Left lung (tissue), 10 donors: ENCODE measurements around the gene TRPM3. TPM values are rescaled to one million over a fixed set of nuclear protein-coding genes. Genes with fewer than 3 reads are reported as not detected.

Source experiments
- ATAC-seq: fragments of 200-7000 bp; cut with Tn5 transposase; one replicate; pipeline ENCODE4 v1.9.1; 2020; ENCODE audit warnings: moderate library complexity
- DNase-seq, 4 donors: peaks; one replicate each; pipeline ENCODE4 v3.0.0-alpha.2; 2013 to 2020
- H3K27ac ChIP-seq, 2 donors: fragments of 200-600 bp; sonication (generic) in 1 of 2; one replicate each; pipeline versions ENCODE4 v1.5.0 to v1.8.0; 2020 to 2021
- H3K27me3 ChIP-seq, 2 donors: fragments of 200-600 bp; sonication (generic) in 1 of 2; one replicate each; pipeline versions ENCODE4 v1.5.0 to v1.8.0; 2020 to 2021
- H3K36me3 ChIP-seq, 2 donors: fragments of 200-600 bp; sonication (generic) in 1 of 2; one replicate each; pipeline versions ENCODE4 v1.5.0 to v1.8.0; 2020 to 2021
- H3K4me1 ChIP-seq, 2 donors: fragments of 200-600 bp; one replicate each; pipeline ENCODE4 v1.8.0; 2021
- H3K4me3 ChIP-seq, 2 donors: fragments of 200-600 bp; sonication (generic) in 1 of 2; one replicate each; pipeline versions ENCODE4 v1.5.0 to v1.8.0; 2020 to 2021; ENCODE audit warnings: mild to moderate bottlenecking in 1 of 2
- H3K9me3 ChIP-seq, 2 donors: fragments of 200-600 bp; sonication (generic) in 1 of 2; one replicate each; pipeline versions ENCODE4 v1.5.0 to v1.8.0; 2020 to 2021
- intact Hi-C, 2 donors: fragments of 100-400 bp; cut with DNase I; formaldehyde crosslinking; loops; one replicate each; pipeline versions ENCODE4 v1.11.2 to v1.14.2; 2022
- polyA plus RNA-seq, 6 donors: library from polyadenylated mRNA; unstranded; fragments of 120-200 nt; gene quantifications; one replicate each; pipeline ENCODE4 v1.2.1, GENCODE V29; 2013; ENCODE audit not compliant: insufficient read length in 6 of 6
- total RNA-seq, 2 donors: library from RNA; stranded (reverse); fragmentation: NEBNext Ultra II Directional; extraction: Animal tissue kit (Norgen Biotek cat#: 25700); gene quantifications; one replicate each; pipeline ENCODE4 v1.2.1, GENCODE V29; 2021
- TF ChIP-seq, protein P1 (sequence below), 2 donors: fragments of 200-600 bp; sonication (generic) in 1 of 2; IDR thresholded peaks; one replicate each; pipeline versions ENCODE4 v1.5.0 to v1.8.0; 2021; ENCODE audit warnings: antibody characterized with exemption in 2 of 2
- donor health status: DM: no; HTN: yes; CAD: no.
- donor health status: DM: no; HTN: no; CAD: no.

Gene TRPM3
- total and polyA plus RNA-seq, 8 donors: 0.17 to 2.1 (median 1.2) TPM

DNA sequence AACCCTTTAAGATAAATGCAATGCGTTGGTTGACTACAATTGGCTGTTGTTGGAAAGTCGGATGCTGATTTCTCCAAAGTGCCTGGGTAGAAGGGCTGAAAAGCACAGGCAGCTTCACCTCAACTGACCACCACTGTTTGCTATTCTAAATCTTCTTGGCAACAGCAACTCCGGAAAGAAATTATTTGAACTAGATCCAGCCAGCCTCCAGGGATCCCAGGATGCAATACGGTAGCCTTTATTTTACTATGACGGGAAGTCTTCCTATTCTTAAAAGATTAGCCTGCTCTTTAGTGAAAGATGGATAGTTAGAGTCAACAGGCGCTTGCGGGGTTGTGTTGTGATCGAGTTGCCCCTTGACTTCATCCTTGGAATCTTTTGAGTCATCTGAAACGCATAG is 628.4 kb downstream of the TRPM3 start:
- Histone ChIP-seq H3K36me3 (no peaks in the 10 kb centered on the region), H3K27ac (no peak overlapping the region), H3K9me3 (no peaks in the 10 kb centered on the region), H3K4me3 (no peak overlapping the region), H3K4me1 (peaks cover 16 to 29% of the 10 kb centered on the region in 2 donors), H3K27me3 (no peaks in the 10 kb centered on the region)
- intact Hi-C loops: no loop called here
- TF ChIP-seq, protein P1, sequence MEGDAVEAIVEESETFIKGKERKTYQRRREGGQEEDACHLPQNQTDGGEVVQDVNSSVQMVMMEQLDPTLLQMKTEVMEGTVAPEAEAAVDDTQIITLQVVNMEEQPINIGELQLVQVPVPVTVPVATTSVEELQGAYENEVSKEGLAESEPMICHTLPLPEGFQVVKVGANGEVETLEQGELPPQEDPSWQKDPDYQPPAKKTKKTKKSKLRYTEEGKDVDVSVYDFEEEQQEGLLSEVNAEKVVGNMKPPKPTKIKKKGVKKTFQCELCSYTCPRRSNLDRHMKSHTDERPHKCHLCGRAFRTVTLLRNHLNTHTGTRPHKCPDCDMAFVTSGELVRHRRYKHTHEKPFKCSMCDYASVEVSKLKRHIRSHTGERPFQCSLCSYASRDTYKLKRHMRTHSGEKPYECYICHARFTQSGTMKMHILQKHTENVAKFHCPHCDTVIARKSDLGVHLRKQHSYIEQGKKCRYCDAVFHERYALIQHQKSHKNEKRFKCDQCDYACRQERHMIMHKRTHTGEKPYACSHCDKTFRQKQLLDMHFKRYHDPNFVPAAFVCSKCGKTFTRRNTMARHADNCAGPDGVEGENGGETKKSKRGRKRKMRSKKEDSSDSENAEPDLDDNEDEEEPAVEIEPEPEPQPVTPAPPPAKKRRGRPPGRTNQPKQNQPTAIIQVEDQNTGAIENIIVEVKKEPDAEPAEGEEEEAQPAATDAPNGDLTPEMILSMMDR (IDR thresholded peaks at IDR 0.05): no peak
- ATAC-seq (no peak), DNase-seq (peak in 1 of 4 donors; percentile 34)

DNA sequence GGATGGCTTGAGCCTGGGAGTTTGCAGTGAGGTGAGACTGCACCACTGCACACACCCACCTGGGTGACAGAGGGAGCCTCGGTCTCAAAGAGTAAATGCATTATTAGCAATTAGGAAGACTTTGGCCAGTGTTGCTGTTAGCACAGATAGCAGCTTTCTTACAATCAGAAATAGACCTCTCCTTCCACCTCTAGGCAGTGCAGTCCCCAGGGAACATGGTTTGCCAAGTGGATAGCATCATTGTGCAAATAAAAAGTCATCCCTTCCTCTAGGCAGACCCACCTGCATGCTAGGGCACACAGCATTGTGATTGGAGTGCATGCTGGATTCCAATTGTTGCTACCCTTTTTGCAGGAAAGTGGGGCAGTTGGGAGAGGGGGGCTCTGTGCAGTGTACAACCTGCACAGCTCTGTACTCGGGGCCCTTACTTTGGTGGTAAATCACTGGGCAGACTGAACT is 629.1 kb downstream of the TRPM3 start:
- ATAC-seq: no peak
- no peaks in the 10 kb centered on the region for H3K27me3 ChIP-seq
- H3K4me1 ChIP-seq: peaks cover 16 to 33% of the 10 kb centered on the region in 2 donors
- no peaks in the 10 kb centered on the region for H3K36me3 ChIP-seq
- intact Hi-C loops: no loop called here
- TF ChIP-seq, protein P1 (IDR thresholded peaks at IDR 0.05): no peak
- no peak overlapping the region for H3K27ac ChIP-seq
- no peak overlapping the region for H3K4me3 ChIP-seq
- no peak for DNase-seq
- H3K9me3 ChIP-seq: no peaks in the 10 kb centered on the region

DNA sequence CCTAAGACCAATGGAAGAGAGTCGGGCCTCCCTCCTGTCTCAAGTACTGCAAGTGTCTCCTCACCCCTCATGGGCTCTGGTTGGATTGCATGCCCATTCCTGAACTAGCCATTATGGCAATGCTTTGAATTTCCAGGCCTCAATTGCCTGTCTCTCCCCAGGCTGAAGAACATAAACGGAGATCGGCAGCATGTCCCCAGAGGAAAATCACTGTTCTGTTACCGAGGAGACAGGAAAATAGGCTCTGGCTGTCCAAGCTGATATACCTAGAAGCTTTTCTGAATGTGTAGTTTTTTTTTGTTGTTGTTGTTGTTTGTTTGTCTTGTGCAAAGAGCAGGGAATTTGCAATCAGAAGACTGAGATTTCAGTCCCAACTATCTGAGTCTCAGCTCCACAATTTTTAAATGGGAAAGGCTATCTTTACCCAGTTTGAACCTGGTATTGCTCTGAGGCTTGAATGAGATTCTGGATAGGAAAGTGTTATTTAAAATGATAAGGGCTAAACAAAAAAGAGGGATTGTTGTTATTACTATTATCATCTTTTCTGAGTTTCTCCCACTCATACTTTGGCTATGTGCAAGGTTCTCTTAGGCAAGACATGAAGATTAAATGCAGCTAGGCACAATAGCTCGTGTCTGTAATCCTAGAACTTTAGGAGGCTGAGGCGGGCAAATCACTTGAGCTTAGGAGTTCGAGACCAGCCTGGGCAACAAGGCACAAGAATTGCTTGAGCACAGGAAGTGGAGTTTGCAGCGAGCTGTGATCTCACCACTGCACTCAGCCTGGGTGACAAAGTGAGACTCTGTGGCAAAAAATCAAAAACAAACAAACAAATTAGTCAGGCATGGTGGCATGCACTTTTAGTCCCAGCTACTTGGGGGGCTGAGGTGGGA is 629.7 kb downstream of the TRPM3 start:
- H3K27me3 ChIP-seq: no peaks in the 10 kb centered on the region
- H3K4me1 ChIP-seq: peaks cover 16 to 33% of the 10 kb centered on the region in 2 donors
- ATAC-seq (no peak), DNase-seq (no peak)
- H3K27ac ChIP-seq: no peak overlapping the region
- H3K36me3 ChIP-seq: no peaks in the 10 kb centered on the region
- no peaks in the 10 kb centered on the region for H3K9me3 ChIP-seq
- no peak overlapping the region for H3K4me3 ChIP-seq
- intact Hi-C loops: no loop called here
- TF ChIP-seq, protein P1 (IDR thresholded peaks at IDR 0.05): no peak

DNA sequence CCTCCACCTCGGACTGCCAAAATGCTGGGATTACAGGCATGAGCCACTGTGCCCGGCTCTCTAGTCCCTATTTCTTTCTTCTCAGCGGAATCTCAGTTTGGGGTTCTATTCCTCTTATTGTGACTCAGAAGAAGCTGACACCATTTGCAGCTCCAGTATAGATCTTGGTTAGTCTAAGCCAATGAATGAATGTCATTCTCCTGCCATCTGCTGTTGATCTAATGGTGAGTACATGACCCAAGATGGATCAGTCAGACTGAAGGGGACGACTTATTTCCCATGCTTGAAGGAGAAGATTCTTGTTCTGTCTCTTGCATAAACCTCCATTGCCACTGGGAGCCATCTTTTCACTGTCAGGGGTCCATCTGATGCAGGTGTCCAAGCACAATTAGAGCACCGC is 630.9 kb downstream of the TRPM3 start:
- Histone ChIP-seq H3K4me1 (peaks cover 19 to 35% of the 10 kb centered on the region in 2 donors), H3K9me3 (no peaks in the 10 kb centered on the region), H3K27ac (no peak overlapping the region), H3K4me3 (no peak overlapping the region), H3K27me3 (no peaks in the 10 kb centered on the region), H3K36me3 (no peaks in the 10 kb centered on the region)
- DNase-seq: no peak
- TF ChIP-seq, protein P1 (IDR thresholded peaks at IDR 0.05): no peak
- intact Hi-C loops: no loop called here
- no peak for ATAC-seq

DNA sequence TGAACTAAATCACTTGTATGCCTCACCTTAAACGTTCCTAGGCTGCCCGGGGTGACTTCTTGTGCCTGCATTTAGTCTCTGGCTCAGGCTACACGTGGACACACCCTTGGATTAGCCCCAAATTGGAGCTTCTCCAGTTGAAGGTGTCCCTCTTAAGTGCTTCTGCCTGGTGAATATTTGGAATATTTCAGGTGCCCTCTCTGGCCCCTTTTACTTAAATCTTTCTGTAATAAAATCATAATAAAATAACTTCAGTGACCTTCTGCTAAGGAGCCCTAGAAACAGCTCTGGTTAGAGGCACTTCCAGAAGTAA is 632.7 kb downstream of the TRPM3 start:
- Histone ChIP-seq H3K27me3 (no peaks in the 10 kb centered on the region), H3K4me1 (peaks cover 29 to 37% of the 10 kb centered on the region in 2 donors), H3K4me3 (no peak overlapping the region), H3K36me3 (no peaks in the 10 kb centered on the region), H3K27ac (peak overlapping the region in 1 of 2 donors; percentile 44), H3K9me3 (no peaks in the 10 kb centered on the region)
- TF ChIP-seq, protein P1 (IDR thresholded peaks at IDR 0.05): no peak
- DNase-seq: no peak
- intact Hi-C loops: loop anchor here in 1 of 2 donors (10.0 kb wide), 2 partner anchors 116 to 134 kb away; no protein-coding TSS in a partner anchor
- no peak for ATAC-seq
